Stomach (tissue), 9 donors: ENCODE measurements around the gene TMEM236. TPM values are rescaled to one million over a fixed set of nuclear protein-coding genes. Genes with fewer than 3 reads are reported as not detected.

Source experiments
- DNase-seq, 2 donors: peaks; one replicate each; pipeline versions ENCODE4 v3.0.0 to v3.0.0-alpha.2; 2013 to 2019
- H3K27ac ChIP-seq, 5 donors: fragments of 200-600 bp in 4 of 5; sonication (generic) in 4 of 5; one replicate each; pipeline ENCODE4 v1.5.1; 2013 to 2019; ENCODE audit warnings: mild to moderate bottlenecking in 1 of 5, moderate library complexity in 1 of 5
- H3K27me3 ChIP-seq, 3 donors: fragments of 200-600 bp; sonication (generic); one replicate each; pipeline ENCODE4 v1.5.1; 2017 to 2019; ENCODE audit warnings: mixed run types in 1 of 3
- H3K36me3 ChIP-seq, 4 donors: fragments of 200-600 bp; sonication (generic); 1 replicate in 3 of 4; 2 replicates in 1 of 4; pipeline ENCODE4 v1.5.1; 2016 to 2019
- H3K4me1 ChIP-seq, 4 donors: fragments of 200-600 bp; sonication (generic); one replicate each; pipeline ENCODE4 v1.5.1; 2016 to 2019
- H3K4me3 ChIP-seq, 4 donors: fragments of 200-600 bp; sonication (generic) in 3 of 4; one replicate each; pipeline ENCODE4 v1.5.1; 2016 to 2019; ENCODE audit warnings: mild to moderate bottlenecking in 1 of 4
- H3K9me3 ChIP-seq, 4 donors: fragments of 200-600 bp; sonication (generic); one replicate each; pipeline ENCODE4 v1.5.1; 2016 to 2019
- CTCF ChIP-seq, 7 experiments: fragments of 450-650 bp in 4 of 7; fragments of 200-600 bp in 3 of 7; sonication (generic) in 3 of 7; IDR thresholded peaks; one replicate each; pipeline ENCODE4 v1.5.1; 2016 to 2019; ENCODE audit warnings: antibody characterized with exemption in 7 of 7, control low read depth in 2 of 7, mild to moderate bottlenecking in 1 of 7
- EP300 ChIP-seq: sonication (generic); formaldehyde crosslinking; IDR thresholded peaks from one replicate; pipeline ENCODE4 v1.6.1; 2017; ENCODE audit warnings: antibody characterized with exemption
- POLR2A ChIP-seq, 4 donors: fragments of 450-650 bp; IDR thresholded peaks; one replicate each; pipeline ENCODE4 v1.6.1; 2016; ENCODE audit warnings: antibody characterized with exemption in 4 of 4, control low read depth in 2 of 4, mild to moderate bottlenecking in 1 of 4, moderate library complexity in 1 of 4
- POLR2AphosphoS5 ChIP-seq, 3 donors: sonication (generic); formaldehyde crosslinking; IDR thresholded peaks; one replicate each; pipeline ENCODE4 v1.6.1; 2016; ENCODE audit warnings: antibody characterized with exemption in 3 of 3
- WGBS, 5 donors: extraction: QIAGEN DNeasy Blood & Tissue Kit in 3 of 5; methylation state at CpG; one replicate each; pipeline versions ENCODE4 v1.1.5 to v1.1.7; 2013 to 2018; 5-methylcytosine and 5-hydroxymethylcytosine counted together
- intact Hi-C: fragments of 100-400 bp; cut with DNase I; formaldehyde crosslinking; loops from one replicate; pipeline ENCODE4 v1.15.1; 2023; ENCODE audit warnings: low total_unique reads
- polyA plus RNA-seq, 3 donors: library from polyadenylated mRNA; stranded (reverse); fragments of 200-250 nt; gene quantifications; one replicate each; pipeline ENCODE4 v1.2.3, GENCODE V29; 2013
- total RNA-seq, 5 donors: library from RNA; depleted of rRNA; stranded (reverse); fragments of >200 nt; gene quantifications; one replicate each; pipeline versions ENCODE4 v1.1.0 to v1.2.3, GENCODE V29; 2014 to 2016
- donor health status: healthy with polysubstance abuse.
- donor health status: Bipolar disorder and iron deficiency.
- donor health status: healthy.

TMEM236 gene
- total and polyA plus RNA-seq, 8 donors = 0.08 to 9.6 (median 1.3) TPM; not detected in 2

- DNase-seq = no peak
- H3K36me3 ChIP-seq = no peaks in the 10 kb centered on the region
- no peaks in the 10 kb centered on the region for H3K27me3 ChIP-seq
- no peaks in the 10 kb centered on the region for H3K9me3 ChIP-seq
- peaks cover 0 to 19% (median 5%) of the 10 kb centered on the region in 4 donors for H3K4me1 ChIP-seq
- WGBS, 5 donors = 79 to 94% (median 86%) methylated on average over 2 of the region's 2 CpGs
- no peak overlapping the region for H3K4me3 ChIP-seq
- TF ChIP-seq CTCF (IDR thresholded peaks at IDR 0.05) (no peak), POLR2AphosphoS5 (IDR thresholded peaks at IDR 0.05) (no peak), POLR2A (IDR thresholded peaks at IDR 0.05) (no peak), EP300 (no peak)
- H3K27ac ChIP-seq = no peak overlapping the region
- intact Hi-C loops = no loop called here
These were observed 6.2 kb downstream of the TMEM236 start for GRCh38 chr10:17758200-17758599.

- Histone ChIP-seq H3K27ac (no peak overlapping the region), H3K9me3 (no peaks in the 10 kb centered on the region), H3K36me3 (no peaks in the 10 kb centered on the region), H3K4me3 (no peak overlapping the region), H3K27me3 (no peaks in the 10 kb centered on the region), H3K4me1 (peaks cover 0 to 19% (median 5%) of the 10 kb centered on the region in 4 donors)
- TF ChIP-seq POLR2A (IDR thresholded peaks at IDR 0.05) = no peak
- no peak for DNase-seq
- intact Hi-C loops = no loop called here
These were observed 6.9 kb downstream of the TMEM236 start for GRCh38 chr10:17758896-17759295.

- H3K36me3 ChIP-seq = no peaks in the 10 kb centered on the region
- H3K4me1 ChIP-seq = peaks cover 0 to 2% (median 0%) of the 10 kb centered on the region in 4 donors
- H3K27ac ChIP-seq = no peak overlapping the region
- H3K27me3 ChIP-seq = no peaks in the 10 kb centered on the region
- WGBS, 5 donors = 63 to 73% (median 68%) methylated on average over 4 of the region's 4 CpGs
- intact Hi-C loops = no loop called here
- H3K9me3 ChIP-seq = no peaks in the 10 kb centered on the region
- no peak for DNase-seq
- H3K4me3 ChIP-seq = no peak overlapping the region
- TF ChIP-seq CTCF (IDR thresholded peaks at IDR 0.05) (no peak), POLR2AphosphoS5 (IDR thresholded peaks at IDR 0.05) (no peak), POLR2A (IDR thresholded peaks at IDR 0.05) (no peak), EP300 (no peak)
These were observed 12.1 kb downstream of the TMEM236 start for GRCh38 chr10:17764142-17764541.

- no peak for TF ChIP-seq EP300
- no peak for TF ChIP-seq POLR2AphosphoS5 (IDR thresholded peaks at IDR 0.05)
- TF ChIP-seq POLR2A (IDR thresholded peaks at IDR 0.05) = no peak
- Histone ChIP-seq H3K36me3 (no peaks in the 10 kb centered on the region), H3K4me1 (no peaks in the 10 kb centered on the region), H3K27me3 (no peaks in the 10 kb centered on the region), H3K4me3 (no peak overlapping the region), H3K27ac (no peak overlapping the region), H3K9me3 (no peaks in the 10 kb centered on the region)
- no peak for DNase-seq
- intact Hi-C loops = no loop called here
- WGBS, 5 donors = 60 to 69% (median 65%) methylated on average over 3 of the region's 3 CpGs
These were observed 13.6 kb downstream of the TMEM236 start for GRCh38 chr10:17765602-17766001.

- Histone ChIP-seq H3K36me3 (no peaks in the 10 kb centered on the region), H3K4me1 (no peaks in the 10 kb centered on the region), H3K27ac (no peak overlapping the region), H3K4me3 (no peak overlapping the region), H3K27me3 (no peaks in the 10 kb centered on the region), H3K9me3 (no peaks in the 10 kb centered on the region)
- 67 to 97% (median 89%) methylated on average over 1 of the region's 1 CpG for WGBS, 5 donors
- TF ChIP-seq POLR2AphosphoS5 (IDR thresholded peaks at IDR 0.05) (no peak), EP300 (no peak)
- no peak for DNase-seq
- intact Hi-C loops = no loop called here
These were observed 14.7 kb downstream of the TMEM236 start for GRCh38 chr10:17766731-17767130.

GRCh38 chr10:17768496-17768895, 16.5 kb downstream of the TMEM236 start:
- 84 to 92% (median 90%) methylated on average over 5 of the region's 5 CpGs for WGBS, 5 donors
- no peak for TF ChIP-seq CTCF (IDR thresholded peaks at IDR 0.05)
- TF ChIP-seq EP300 = no peak
- no peak for TF ChIP-seq POLR2AphosphoS5 (IDR thresholded peaks at IDR 0.05)
- no peak for TF ChIP-seq POLR2A (IDR thresholded peaks at IDR 0.05)
- no peaks in the 10 kb centered on the region for H3K9me3 ChIP-seq
- no peak overlapping the region for H3K4me3 ChIP-seq
- no peak for DNase-seq
- H3K27ac ChIP-seq = no peak overlapping the region
- no peaks in the 10 kb centered on the region for H3K27me3 ChIP-seq
- H3K36me3 ChIP-seq = no peaks in the 10 kb centered on the region
- H3K4me1 ChIP-seq = no peaks in the 10 kb centered on the region
- intact Hi-C loops = no loop called here
